SU-DHL-6 (cell line): ENCODE measurements around the gene AMHR2.
"Not testable (repeated sequence)": the region's sequence is repeated elsewhere in the genome, so short reads cannot be mapped to it uniquely, and the experiment has no call there.

ENCODE experiments used
- H2AFZ ChIP-seq: fragments of 200-600 bp; sonication (generic); 2 replicates; pipeline ENCODE4 v1.6.1; 2014; ENCODE audit warnings: low read depth, mild to moderate bottlenecking, moderate library complexity, mixed read lengths, antibody characterized with exemption, low read length; ENCODE audit not compliant: severe bottlenecking
- H3F3A ChIP-seq: fragments of 200-600 bp; shearing (Covaris generic); 2 replicates; pipeline ENCODE4 v1.6.0; 2016; ENCODE audit warnings: antibody characterized with exemption, mild to moderate bottlenecking; ENCODE audit not compliant: insufficient read depth
- H3K27ac ChIP-seq: fragments of 200-600 bp; sonication (generic); 2 replicates; pipeline ENCODE4 v1.5.1; 2016; ENCODE audit warnings: low read depth, mild to moderate bottlenecking, low read length, moderate library complexity, mixed read lengths
- H3K27me3 ChIP-seq: fragments of 200-600 bp; sonication (generic), shearing (Covaris generic); 2 replicates; pipeline ENCODE4 v1.6.0; 2014; ENCODE audit warnings: mild to moderate bottlenecking, low read length
- H3K36me3 ChIP-seq: fragments of 200-600 bp; sonication (generic); 2 replicates; pipeline ENCODE4 v1.6.1; 2014; ENCODE audit warnings: mild to moderate bottlenecking, low read length, mixed read lengths
- H3K4me2 ChIP-seq: fragments of 300-600, 200-600 bp; shearing (Covaris generic), sonication (generic); 2 replicates; pipeline ENCODE4 v1.6.0; 2014; ENCODE audit warnings: low read length, low read depth, mild to moderate bottlenecking; ENCODE audit not compliant: poor library complexity, severe bottlenecking
- H3K4me3 ChIP-seq: fragments of 200-600 bp; sonication (generic); 2 replicates; pipeline ENCODE4 v1.5.1; 2014; ENCODE audit warnings: antibody characterized with exemption, low read length, mild to moderate bottlenecking, mixed read lengths; ENCODE audit not compliant: insufficient read depth, poor library complexity, severe bottlenecking
- H3K79me2 ChIP-seq: fragments of 200-600 bp; sonication (generic); 2 replicates; pipeline ENCODE4 v1.6.1; 2014; ENCODE audit warnings: mild to moderate bottlenecking, low read length, moderate library complexity; ENCODE audit not compliant: insufficient read depth
- H3K9ac ChIP-seq: fragments of 200-600 bp; sonication (generic); 2 replicates; pipeline ENCODE4 v1.7.0; 2014; ENCODE audit warnings: mild to moderate bottlenecking, low read length
- H3K9me2 ChIP-seq: fragments of 200-600 bp; sonication (generic); replicated peaks from 2 replicates; pipeline ENCODE4 v1.6.1; 2014; ENCODE audit warnings: low read length; ENCODE audit not compliant: insufficient read depth
- H3K9me3 ChIP-seq: fragments of 200-600 bp; sonication (generic); 2 replicates; pipeline ENCODE4 v1.6.1; 2014; ENCODE audit warnings: low read length, mixed read lengths; ENCODE audit not compliant: insufficient read depth
- H4K20me1 ChIP-seq: fragments of 200-600 bp; sonication (generic); 2 replicates; pipeline ENCODE4 v1.6.1; 2014; ENCODE audit warnings: low read depth, mild to moderate bottlenecking, antibody characterized with exemption, low read length, moderate library complexity, mixed read lengths
- EZH2phosphoT487 ChIP-seq: fragments of 200-600 bp; sonication (generic), shearing (Covaris generic); conservative IDR thresholded peaks from 2 replicates; pipeline ENCODE4 v1.6.1; 2018; ENCODE audit warnings: mild to moderate bottlenecking, antibody characterized with exemption, low read length, moderate library complexity, mixed read lengths
- TF ChIP-seq, protein P1 (sequence below): fragments of 200-600 bp; sonication (generic); IDR thresholded peaks from one replicate; pipeline ENCODE4 v1.5.1; 2017; ENCODE audit warnings: antibody characterized with exemption, mild to moderate bottlenecking, low read length, moderate library complexity; ENCODE audit not compliant: insufficient read depth, poor library complexity, severe bottlenecking

The AMHR2 gene

DNA sequence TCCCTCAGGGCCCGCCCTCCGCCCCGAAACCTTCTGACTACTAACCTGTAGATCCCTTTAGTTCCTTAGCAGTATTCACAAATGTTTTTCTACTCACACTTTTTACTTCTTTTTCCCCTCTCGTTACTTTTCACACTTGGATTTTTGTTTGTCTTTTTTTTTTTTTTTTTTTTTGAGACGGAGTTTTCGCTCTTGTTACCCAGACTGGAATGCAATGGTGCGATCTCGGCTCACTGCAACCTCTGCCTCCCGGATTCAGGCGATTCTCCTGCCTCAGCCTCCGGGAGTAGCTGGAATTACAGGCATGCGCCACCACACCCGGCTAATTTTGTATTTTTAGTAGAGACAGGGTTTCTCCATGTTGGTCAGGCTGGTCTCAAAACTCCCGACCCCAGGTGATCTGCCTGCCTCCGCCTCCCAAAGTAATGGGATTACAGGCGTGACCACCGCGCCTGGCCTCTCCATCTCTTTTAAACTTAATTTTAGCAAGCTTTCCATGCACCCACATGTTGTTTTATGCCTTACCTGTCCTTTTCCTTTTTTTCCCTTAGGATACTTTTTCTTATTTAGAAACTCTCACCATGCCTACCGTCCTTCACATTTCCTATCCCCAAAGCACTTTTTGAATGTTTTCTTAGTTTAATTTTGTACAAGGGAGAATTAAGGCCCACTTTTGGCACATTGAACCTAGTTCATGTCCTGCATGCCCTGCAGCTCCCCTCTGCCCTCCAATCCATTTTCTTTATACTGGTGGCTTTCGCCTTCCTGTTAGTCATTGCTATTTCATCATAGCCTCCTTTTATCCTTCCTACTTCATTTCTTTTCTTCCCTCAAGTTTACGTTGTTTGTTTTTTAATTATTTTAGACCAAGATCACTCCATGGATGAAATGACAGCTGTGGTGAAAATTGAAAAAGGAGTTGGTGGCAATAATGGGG lies 42.6 kb upstream of the AMHR2 start:
- TF ChIP-seq, protein P1, sequence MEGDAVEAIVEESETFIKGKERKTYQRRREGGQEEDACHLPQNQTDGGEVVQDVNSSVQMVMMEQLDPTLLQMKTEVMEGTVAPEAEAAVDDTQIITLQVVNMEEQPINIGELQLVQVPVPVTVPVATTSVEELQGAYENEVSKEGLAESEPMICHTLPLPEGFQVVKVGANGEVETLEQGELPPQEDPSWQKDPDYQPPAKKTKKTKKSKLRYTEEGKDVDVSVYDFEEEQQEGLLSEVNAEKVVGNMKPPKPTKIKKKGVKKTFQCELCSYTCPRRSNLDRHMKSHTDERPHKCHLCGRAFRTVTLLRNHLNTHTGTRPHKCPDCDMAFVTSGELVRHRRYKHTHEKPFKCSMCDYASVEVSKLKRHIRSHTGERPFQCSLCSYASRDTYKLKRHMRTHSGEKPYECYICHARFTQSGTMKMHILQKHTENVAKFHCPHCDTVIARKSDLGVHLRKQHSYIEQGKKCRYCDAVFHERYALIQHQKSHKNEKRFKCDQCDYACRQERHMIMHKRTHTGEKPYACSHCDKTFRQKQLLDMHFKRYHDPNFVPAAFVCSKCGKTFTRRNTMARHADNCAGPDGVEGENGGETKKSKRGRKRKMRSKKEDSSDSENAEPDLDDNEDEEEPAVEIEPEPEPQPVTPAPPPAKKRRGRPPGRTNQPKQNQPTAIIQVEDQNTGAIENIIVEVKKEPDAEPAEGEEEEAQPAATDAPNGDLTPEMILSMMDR: no peak
- Histone ChIP-seq H3F3A (peaks cover 27% of the 10 kb centered on the region; the same call in 1 of the 2 replicates), H2AFZ (no peak overlapping the region), H3K9me3 (no peaks in the 10 kb centered on the region), H3K4me3 (peak overlapping the region; percentile 54), H3K79me2 (peaks cover 42% of the 10 kb centered on the region), H3K27ac (peak overlapping the region; percentile 66), H3K9ac (peak overlapping the region; percentile 50), H3K4me2 (peak overlapping the region; percentile 80), H3K36me3 (no peaks in the 10 kb centered on the region; the same call in 1 of the 2 replicates), H3K27me3 (no peaks in the 10 kb centered on the region), H4K20me1 (no peaks in the 10 kb centered on the region; the same call in 1 of the 2 replicates), H3K9me2 (no peaks in the 10 kb centered on the region)

DNA sequence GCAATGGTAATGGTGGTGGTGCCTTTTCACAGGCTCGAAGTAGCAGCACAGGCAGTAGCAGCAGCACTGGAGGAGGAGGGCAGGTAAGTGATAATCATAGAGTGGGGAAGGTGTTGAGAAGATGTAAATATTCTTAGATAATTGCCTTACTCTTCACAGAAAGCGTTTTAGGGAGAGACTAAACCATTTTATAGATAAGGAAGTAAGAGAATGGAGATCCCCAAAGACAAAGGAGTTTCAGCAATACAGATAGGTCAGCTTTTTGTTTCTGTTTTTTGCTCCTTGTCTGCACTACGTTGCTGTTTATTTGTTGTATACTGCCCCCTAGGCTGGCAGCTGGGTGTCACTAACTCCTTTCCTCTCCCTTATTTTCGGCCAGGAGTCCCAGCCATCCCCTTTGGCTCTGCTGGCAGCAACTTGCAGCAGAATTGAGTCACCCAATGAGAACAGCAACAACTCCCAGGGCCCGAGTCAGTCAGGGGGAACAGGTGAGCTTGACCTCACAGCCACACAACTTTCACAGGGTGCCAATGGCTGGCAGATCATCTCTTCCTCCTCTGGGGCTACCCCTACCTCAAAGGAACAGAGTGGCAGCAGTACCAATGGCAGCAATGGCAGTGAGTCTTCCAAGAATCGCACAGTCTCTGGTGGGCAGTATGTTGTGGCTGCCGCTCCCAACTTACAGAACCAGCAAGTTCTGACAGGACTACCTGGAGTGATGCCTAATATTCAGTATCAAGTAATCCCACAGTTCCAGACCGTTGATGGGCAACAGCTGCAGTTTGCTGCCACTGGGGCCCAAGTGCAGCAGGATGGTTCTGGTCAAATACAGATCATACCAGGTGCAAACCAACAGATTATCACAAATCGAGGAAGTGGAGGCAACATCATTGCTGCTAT lies 41.7 kb upstream of the AMHR2 start:
- no peaks in the 10 kb centered on the region; the same call in 1 of the 2 replicates for H3K36me3 ChIP-seq
- H2AFZ ChIP-seq: no peak overlapping the region
- H3K9me2 ChIP-seq: no peaks in the 10 kb centered on the region
- no peaks in the 10 kb centered on the region for H3K27me3 ChIP-seq
- H3K9me3 ChIP-seq: no peaks in the 10 kb centered on the region
- H3K27ac ChIP-seq: no peak overlapping the region; the same call in 1 of the 2 replicates
- peaks cover 20% of the 10 kb centered on the region; the same call in 1 of the 2 replicates for H3F3A ChIP-seq
- TF ChIP-seq, protein P1: peak; percentile 39
- TF ChIP-seq EZH2phosphoT487: no peak
- peaks cover 51% of the 10 kb centered on the region for H3K79me2 ChIP-seq
- H3K9ac ChIP-seq: peak overlapping the region; percentile 50; the same call in 1 of the 2 replicates
- no peaks in the 10 kb centered on the region; the same call in 1 of the 2 replicates for H4K20me1 ChIP-seq
- H3K4me3 ChIP-seq: no peak overlapping the region
- H3K4me2 ChIP-seq: peak overlapping the region; percentile 80

DNA sequence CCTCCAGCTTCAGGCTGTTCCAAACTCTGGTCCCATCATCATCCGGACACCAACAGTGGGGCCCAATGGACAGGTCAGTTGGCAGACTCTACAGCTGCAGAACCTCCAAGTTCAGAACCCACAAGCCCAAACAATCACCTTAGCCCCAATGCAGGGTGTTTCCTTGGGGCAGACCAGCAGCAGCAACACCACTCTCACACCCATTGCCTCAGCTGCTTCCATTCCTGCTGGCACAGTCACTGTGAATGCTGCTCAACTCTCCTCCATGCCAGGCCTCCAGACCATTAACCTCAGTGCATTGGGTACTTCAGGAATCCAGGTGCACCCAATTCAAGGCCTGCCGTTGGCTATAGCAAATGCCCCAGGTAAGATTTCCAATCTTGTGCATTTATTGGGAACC lies 40.4 kb upstream of the AMHR2 start:
- peaks cover 64% of the 10 kb centered on the region for H3K79me2 ChIP-seq
- H3K9me3 ChIP-seq: no peaks in the 10 kb centered on the region
- no peaks in the 10 kb centered on the region for H3K9me2 ChIP-seq
- no peak overlapping the region for H3K4me3 ChIP-seq
- TF ChIP-seq, protein P1: no peak
- no peak for TF ChIP-seq EZH2phosphoT487
- no peak overlapping the region; the same call in 1 of the 2 replicates for H3K9ac ChIP-seq
- peaks cover 18% of the 10 kb centered on the region; the same call in 1 of the 2 replicates for H3F3A ChIP-seq
- H3K4me2 ChIP-seq: peak overlapping the region; percentile 2
- H4K20me1 ChIP-seq: no peaks in the 10 kb centered on the region; the same call in 1 of the 2 replicates
- H3K27me3 ChIP-seq: no peaks in the 10 kb centered on the region
- no peak overlapping the region for H2AFZ ChIP-seq
- H3K36me3 ChIP-seq: peaks cover 4% of the 10 kb centered on the region
- H3K27ac ChIP-seq: no peak overlapping the region

DNA sequence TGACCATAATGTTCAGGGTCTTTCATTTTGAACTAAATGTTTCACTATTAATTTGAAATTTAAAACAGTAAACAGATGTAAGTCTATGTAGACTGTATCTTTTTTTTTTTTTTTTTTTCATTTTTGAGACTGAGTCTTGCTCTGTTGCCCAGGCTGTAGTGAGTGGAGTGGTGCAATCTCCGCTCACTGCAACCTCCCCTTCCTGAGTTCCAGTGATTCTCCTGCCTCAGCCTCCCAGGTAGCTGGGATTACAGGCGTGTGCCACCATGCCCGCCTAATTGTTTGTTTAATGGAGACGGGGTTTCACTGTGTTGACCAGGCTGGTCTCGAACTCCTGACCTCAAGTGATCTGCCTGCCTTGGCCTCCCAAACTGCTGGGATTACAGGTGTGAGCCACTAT lies 37.3 kb upstream of the AMHR2 start:
- H3K9ac ChIP-seq: not testable (repeated sequence)

More for the DNA sequence above, 37.3 kb upstream of the AMHR2 start:
- H3K36me3 ChIP-seq, H3K9me3 ChIP-seq, H3K27ac ChIP-seq, H3F3A ChIP-seq, H2AFZ ChIP-seq, H3K4me3 ChIP-seq, H3K9me2 ChIP-seq, H3K27me3 ChIP-seq, H4K20me1 ChIP-seq: not testable (repeated sequence)
- Histone ChIP-seq H3K79me2 (peaks cover 91% of the 10 kb centered on the region), H3K4me2 (peak overlapping the region; percentile 27)
